PC-9 (cell line): ENCODE results near the gene BTN2A1.

ENCODE experiments used
- CTCF ChIP-seq: fragments of 200-600 bp; sonication (generic); conservative IDR thresholded peaks from 2 replicates; pipeline ENCODE4 v1.6.1; 2017; ENCODE audit warnings: mixed run types, antibody characterized with exemption, mild to moderate bottlenecking, moderate library complexity
- EZH2 ChIP-seq: fragments of 200-600 bp; sonication (generic); IDR thresholded peaks from 2 replicates; pipeline ENCODE4 v1.8.0; 2017; ENCODE audit warnings: antibody characterized with exemption, low read depth

- TF ChIP-seq CTCF (no peak), EZH2 (no peak)
These were observed 42.6 kb upstream of the BTN2A1 start for GRCh38 chr6:26415036-26415614.
